Thymus (tissue), 11 donors: ENCODE measurements around the gene NLRC5. TPM values are rescaled to one million over a fixed set of nuclear protein-coding genes. Genes with fewer than 3 reads are reported as not detected.
"Not testable (repeated sequence)": the region's sequence is repeated elsewhere in the genome, so short reads cannot be mapped to it uniquely, and the experiment has no call there.

ENCODE experiments used
- DNase-seq, 9 donors: peaks; one replicate each; pipeline ENCODE4 v3.0.0-alpha.2; 2013; ENCODE audit warnings: low spot score in 9 of 9, low read depth in 6 of 9, missing footprints in 1 of 9
- H3K27ac ChIP-seq, 2 donors: one replicate each; pipeline ENCODE4 v1.5.1; 2013; ENCODE audit warnings: control low read depth in 1 of 2, low read depth in 1 of 2, low read length in 1 of 2, mild to moderate bottlenecking in 1 of 2, moderate library complexity in 1 of 2
- H3K27me3 ChIP-seq, 2 donors: one replicate each; pipeline ENCODE4 v1.5.1; 2013; ENCODE audit warnings: low read length in 1 of 2; ENCODE audit not compliant: control insufficient read depth in 2 of 2, insufficient read depth in 1 of 2
- H3K36me3 ChIP-seq, 2 donors: one replicate each; pipeline ENCODE4 v1.5.1; 2013; ENCODE audit warnings: low read length in 1 of 2, mild to moderate bottlenecking in 1 of 2, moderate library complexity in 1 of 2; ENCODE audit not compliant: control insufficient read depth in 2 of 2, insufficient read depth in 2 of 2
- H3K4me1 ChIP-seq, 2 donors: one replicate each; pipeline ENCODE4 v1.5.1; 2013; ENCODE audit warnings: low read length in 2 of 2; ENCODE audit not compliant: control insufficient read depth in 2 of 2, insufficient read depth in 2 of 2
- H3K4me3 ChIP-seq, 2 donors: one replicate each; pipeline ENCODE4 v1.5.1; 2013; ENCODE audit warnings: low read length in 2 of 2, control low read depth in 1 of 2, mild to moderate bottlenecking in 1 of 2
- H3K9me3 ChIP-seq, 2 donors: one replicate each; pipeline ENCODE4 v1.5.1; 2013; ENCODE audit warnings: low read length in 1 of 2, mild to moderate bottlenecking in 1 of 2; ENCODE audit not compliant: control insufficient read depth in 2 of 2, insufficient read depth in 1 of 2
- whole genome bisulfite sequencing: extraction: QIAGEN DNeasy Blood & Tissue Kit; methylation state at CpG from one replicate; pipeline ENCODE4 v1.1.7; 2013; 5-methylcytosine and 5-hydroxymethylcytosine counted together
- polyA plus RNA-seq: library from polyadenylated mRNA; stranded (reverse); fragments of 200-250 nt; gene quantifications from one replicate; pipeline ENCODE4 v1.2.3, GENCODE V29; 2013
- total RNA-seq: library from RNA; stranded (reverse); fragments of 120-200 nt; gene quantifications from one replicate; pipeline ENCODE4 v1.2.4, GENCODE V29; 2013
- donor health status: healthy.

The NLRC5 gene
- total and polyA plus RNA-seq, 2 donors: 23.3 to 63.9 TPM

GRCh38 chr16:57053206-57053605 is 63.8 kb downstream of the NLRC5 start:
- no peaks in the 10 kb centered on the region for H3K4me1 ChIP-seq
- no peaks in the 10 kb centered on the region for H3K27me3 ChIP-seq
- no peaks in the 10 kb centered on the region for H3K9me3 ChIP-seq
- H3K27ac ChIP-seq: no peak overlapping the region
- H3K4me3 ChIP-seq: no peak overlapping the region
- H3K36me3 ChIP-seq: peaks cover 10 to 11% of the 10 kb centered on the region in 2 donors
- DNase-seq: no peak
- WGBS: 92% methylated on average over 9 of the region's 9 CpGs

GRCh38 chr16:57054338-57054737 is 65.0 kb downstream of the NLRC5 start:
- no peak overlapping the region for H3K4me3 ChIP-seq
- 95% methylated on average over 5 of the region's 5 CpGs for WGBS
- H3K27me3 ChIP-seq: no peaks in the 10 kb centered on the region
- no peak overlapping the region for H3K27ac ChIP-seq
- no peaks in the 10 kb centered on the region for H3K4me1 ChIP-seq
- peaks cover 13 to 16% of the 10 kb centered on the region in 2 donors for H3K36me3 ChIP-seq
- DNase-seq: no peak
- H3K9me3 ChIP-seq: no peaks in the 10 kb centered on the region

GRCh38 chr16:57054771-57055170 is 65.4 kb downstream of the NLRC5 start:
- Histone ChIP-seq H3K9me3 (no peaks in the 10 kb centered on the region), H3K27me3 (no peaks in the 10 kb centered on the region), H3K36me3 (peaks cover 16% of the 10 kb centered on the region in 2 donors), H3K27ac (no peak overlapping the region), H3K4me3 (no peak overlapping the region), H3K4me1 (no peaks in the 10 kb centered on the region)
- DNase-seq: no peak
- WGBS: 93% methylated on average over 7 of the region's 7 CpGs

GRCh38 chr16:57055671-57056070 is 66.3 kb downstream of the NLRC5 start:
- no peak for DNase-seq
- no peak overlapping the region for H3K4me3 ChIP-seq
- no peaks in the 10 kb centered on the region for H3K4me1 ChIP-seq
- 95% methylated on average over 6 of the region's 6 CpGs for WGBS
- H3K27me3 ChIP-seq: no peaks in the 10 kb centered on the region
- H3K36me3 ChIP-seq: peaks cover 13 to 16% of the 10 kb centered on the region in 2 donors
- H3K9me3 ChIP-seq: no peaks in the 10 kb centered on the region
- H3K27ac ChIP-seq: no peak overlapping the region

- no peak overlapping the region for H3K4me3 ChIP-seq
- H3K27me3 ChIP-seq: no peaks in the 10 kb centered on the region
- H3K36me3 ChIP-seq: peaks cover 19% of the 10 kb centered on the region in 2 donors
- H3K9me3 ChIP-seq: no peaks in the 10 kb centered on the region
- H3K27ac ChIP-seq: no peak overlapping the region
- 92% methylated on average over 9 of the region's 9 CpGs for WGBS
- H3K4me1 ChIP-seq: no peaks in the 10 kb centered on the region
- no peak for DNase-seq
Measured at GRCh38 chr16:57058291-57058861, 69.0 kb downstream of the NLRC5 start.

GRCh38 chr16:57060323-57061083 is 71.1 kb downstream of the NLRC5 start:
- no peak overlapping the region for H3K4me3 ChIP-seq
- peaks cover 17% of the 10 kb centered on the region in 2 donors for H3K36me3 ChIP-seq
- H3K27ac ChIP-seq: no peak overlapping the region
- no peaks in the 10 kb centered on the region for H3K9me3 ChIP-seq
- no peaks in the 10 kb centered on the region for H3K4me1 ChIP-seq
- DNase-seq: no peak
- no peaks in the 10 kb centered on the region for H3K27me3 ChIP-seq
- 90% methylated on average over 9 of the region's 9 CpGs for WGBS

- no peak overlapping the region for H3K4me3 ChIP-seq
- no peak for DNase-seq
- H3K4me1 ChIP-seq: no peaks in the 10 kb centered on the region
- no peaks in the 10 kb centered on the region for H3K9me3 ChIP-seq
- peak overlapping the region in 1 of 2 donors; percentile 36 for H3K27ac ChIP-seq
- peaks cover 12 to 14% of the 10 kb centered on the region in 2 donors for H3K36me3 ChIP-seq
- WGBS: 91% methylated on average over 11 of the region's 11 CpGs
- no peaks in the 10 kb centered on the region for H3K27me3 ChIP-seq
Measured at GRCh38 chr16:57061084-57061905, 71.9 kb downstream of the NLRC5 start.

- no peaks in the 10 kb centered on the region for H3K9me3 ChIP-seq
- H3K4me3 ChIP-seq: no peak overlapping the region
- no peaks in the 10 kb centered on the region for H3K27me3 ChIP-seq
- H3K36me3 ChIP-seq: peaks cover 17% of the 10 kb centered on the region in 2 donors
- DNase-seq: no peak
- H3K4me1 ChIP-seq: no peaks in the 10 kb centered on the region
- H3K27ac ChIP-seq: no peak overlapping the region
- WGBS: 95% methylated on average over 8 of the region's 8 CpGs
Measured at GRCh38 chr16:57062329-57062728, 73.0 kb downstream of the NLRC5 start.

- DNase-seq: not testable (repeated sequence)
Measured at GRCh38 chr16:57063189-57063588, 73.8 kb downstream of the NLRC5 start.

More at GRCh38 chr16:57063189-57063588, 73.8 kb downstream of the NLRC5 start:
- not testable (repeated sequence) for H3K4me1 ChIP-seq, H3K27me3 ChIP-seq, H3K4me3 ChIP-seq, H3K27ac ChIP-seq, H3K9me3 ChIP-seq
- peaks cover 14% of the 10 kb centered on the region in 2 donors for H3K36me3 ChIP-seq
- 93% methylated on average over 8 of the region's 8 CpGs for WGBS
